Measurements from ENCODE around the gene MYO5B. TPM values are rescaled to one million over a fixed set of nuclear protein-coding genes. Genes with fewer than 3 reads are reported as not detected.

The MYO5B gene
- total and polyA plus RNA-seq, 2 of the 4 experiments (the other 2 are of a cell fraction): 0.24 to 0.54 TPM

GRCh38 chr18:49855711-49856415, 339.1 kb downstream of the MYO5B start (continued):
- TF ChIP-seq MAZ (IDR thresholded peaks at IDR 0.05; ENCODE audit: borderline replicate concordance, low read depth, low read length): no peak

- in situ Hi-C loops (cut with MboI; ENCODE audit: low sequenced_read_pairs): loop anchor here (5.0 kb wide), 1 partner anchor 342 kb away; no protein-coding TSS in a partner anchor
- no CpG with 5 or more reads among the region's 3 CpGs for WGBS, 2 experiments (ENCODE audit: extremely low coverage in 2 of 2, insufficient read length in 1 of 2)
- TF ChIP-seq MAFK (IDR thresholded peaks at IDR 0.05; ENCODE audit: low read depth, low read length) (no peak), USF2 (IDR thresholded peaks at IDR 0.05; ENCODE audit: low read depth, low read length) (no peak), MAZ (IDR thresholded peaks at IDR 0.05; ENCODE audit: borderline replicate concordance, low read depth, low read length) (no peak), SMC3 (IDR thresholded peaks at IDR 0.05; ENCODE audit: low read depth, low read length) (no peak), CTCF (conservative IDR thresholded peaks at IDR 0.05; ENCODE audit: low read depth, low read length) (no peak), POLR2A (IDR thresholded peaks at IDR 0.05; ENCODE audit: low read depth, low read length) (no peak), NFE2L2 (IDR thresholded peaks at IDR 0.05; ENCODE audit: low read depth, low read length) (no peak), RFX5 (IDR thresholded peaks at IDR 0.05; ENCODE audit: low read depth, low read length) (no peak), CHD1 (IDR thresholded peaks at IDR 0.05; ENCODE audit: low read depth, low read length) (no peak), MXI1 (IDR thresholded peaks at IDR 0.05; ENCODE audit: borderline replicate concordance, low read depth, low read length) (no peak), ELK1 (IDR thresholded peaks at IDR 0.05; ENCODE audit: borderline replicate concordance, low read depth, low read length) (no peak), CEBPB (IDR thresholded peaks at IDR 0.05; ENCODE audit: low read depth, low read length) (no peak), RCOR1 (IDR thresholded peaks at IDR 0.05; ENCODE audit: insufficient replicate concordance, low read length) (no peak)
Measured at GRCh38 chr18:49854681-49855080, 340.3 kb downstream of the MYO5B start.

More at GRCh38 chr18:49854681-49855080, 340.3 kb downstream of the MYO5B start:
- POLR2A ChIA-PET (ENCODE audit: unreplicated experiment): no interaction called here
- intact Hi-C loops (cut with micrococcal nuclease) (loop anchor here (5.0 kb wide), 1 partner anchor 87 kb away; no protein-coding TSS in a partner anchor), dilution Hi-C loops (cut with HindIII; ENCODE audit: low sequenced_read_pairs, unreplicated experiment) (no loop called here)
- Histone ChIP-seq H2AK9ac (replicated peaks; ENCODE audit: low read depth, low read length, poor library complexity) (no peak overlapping the region), H3K4me1 (ENCODE audit: control insufficient read depth, insufficient read depth, low read length) (peaks cover 3% of the 10 kb centered on the region; the same call in 1 of the 2 replicates), H4K91ac (ENCODE audit: insufficient read depth, low read depth, low read length) (no peak overlapping the region), H3K23ac (ENCODE audit: low read depth, low read length) (no peak overlapping the region), H3K9me1 (ENCODE audit: insufficient read depth, low read length) (peaks cover 4% of the 10 kb centered on the region; the same call in 1 of the 2 replicates), H2BK20ac (ENCODE audit: low read depth, low read length) (no peak overlapping the region), H2BK5ac (ENCODE audit: low read depth, low read length, poor library complexity, severe bottlenecking) (no peak overlapping the region), H2BK15ac (ENCODE audit: low read depth, low read length) (no peak overlapping the region), H2AK5ac (ENCODE audit: low read depth, low read length) (no peak overlapping the region), H3K4ac (ENCODE audit: low read depth, low read length) (no peak overlapping the region), H3K9me3 (ENCODE audit: control insufficient read depth, insufficient read depth, low read length) (no peaks in the 10 kb centered on the region), H3K27ac (ENCODE audit: insufficient read depth, low read length) (no peak overlapping the region), H4K5ac (ENCODE audit: low read depth, low read length) (no peak overlapping the region), H4K8ac (ENCODE audit: low read depth in 2 of 2, low read length in 2 of 2) (no peak overlapping the region), H3K27me3 (ENCODE audit: control insufficient read depth, insufficient read depth, low read length) (peaks cover 5% of the 10 kb centered on the region; the same call in 1 of the 2 replicates), H3K56ac (ENCODE audit: extremely low read depth, insufficient read depth, low read length) (no peak overlapping the region), H2AFZ (replicated peaks; ENCODE audit: low read length, poor library complexity) (no peak overlapping the region), H3K79me1 (ENCODE audit: low read depth in 1 of 2, low read length in 2 of 2) (no peaks in the 10 kb centered on the region), H3K4me3 (ENCODE audit: insufficient read depth, low read depth, low read length) (no peak overlapping the region), H4K20me1 (ENCODE audit: insufficient read depth, low read length) (no peaks in the 10 kb centered on the region), H3K36me3 (ENCODE audit: control insufficient read depth, insufficient read depth, low read length) (no peaks in the 10 kb centered on the region), H3K4me2 (ENCODE audit: low read depth, low read length) (no peak overlapping the region), H2BK120ac (ENCODE audit: low read depth, low read length) (no peak overlapping the region), H3K14ac (replicated peaks; ENCODE audit: low read depth, low read length) (no peak overlapping the region), H3K9ac (ENCODE audit: low read depth, low read length) (no peak overlapping the region), H3K18ac (ENCODE audit: low read depth, low read length) (no peak overlapping the region)
- CTCF ChIA-PET: no interaction called here
- ATAC-seq (ENCODE audit: low read depth) (no peak), DNase-seq (no peak)
- no TSS peak for BruUV-seq (replicated peaks)

Measured in IMR-90 (cell line).